Kidney epithelial cell (primary cell): ENCODE data around the gene NDOR1. TPM values are rescaled to one million over a fixed set of nuclear protein-coding genes. Genes with fewer than 3 reads are reported as not detected.

Experiments used
- DNase-seq: peaks from one replicate; pipeline ENCODE4 v3.0.0-alpha.2; 2010; ENCODE audit warnings: low read depth
- H3K27me3 ChIP-seq: 2 replicates; pipeline ENCODE4 v1.6.0; 2011; ENCODE audit warnings: low read length; ENCODE audit not compliant: control insufficient read depth, insufficient read depth
- H3K36me3 ChIP-seq: 2 replicates; pipeline ENCODE4 v1.5.1; 2011; ENCODE audit warnings: low read length; ENCODE audit not compliant: control insufficient read depth, insufficient read depth
- H3K4me3 ChIP-seq: 2 replicates; pipeline ENCODE4 v1.5.1; 2011; ENCODE audit warnings: low read depth, mild to moderate bottlenecking, control low read depth, low read length
- total RNA-seq: library from RNA; depleted of rRNA; stranded (reverse); fragments of >200 nt; gene quantifications from 2 replicates; pipeline ENCODE4 v1.2.3, GENCODE V29; 2015
- TF ChIP-seq, protein P1 (sequence below): IDR thresholded peaks from 2 replicates; pipeline ENCODE4 v1.5.1; 2011; ENCODE audit warnings: mild to moderate bottlenecking, moderate library complexity, low read length, control low read depth, inconsistent platforms; ENCODE audit not compliant: insufficient read depth, poor library complexity, severe bottlenecking

NDOR1 gene
- total RNA-seq, 1 donor from 2014 or later: 28.6 TPM

DNA sequence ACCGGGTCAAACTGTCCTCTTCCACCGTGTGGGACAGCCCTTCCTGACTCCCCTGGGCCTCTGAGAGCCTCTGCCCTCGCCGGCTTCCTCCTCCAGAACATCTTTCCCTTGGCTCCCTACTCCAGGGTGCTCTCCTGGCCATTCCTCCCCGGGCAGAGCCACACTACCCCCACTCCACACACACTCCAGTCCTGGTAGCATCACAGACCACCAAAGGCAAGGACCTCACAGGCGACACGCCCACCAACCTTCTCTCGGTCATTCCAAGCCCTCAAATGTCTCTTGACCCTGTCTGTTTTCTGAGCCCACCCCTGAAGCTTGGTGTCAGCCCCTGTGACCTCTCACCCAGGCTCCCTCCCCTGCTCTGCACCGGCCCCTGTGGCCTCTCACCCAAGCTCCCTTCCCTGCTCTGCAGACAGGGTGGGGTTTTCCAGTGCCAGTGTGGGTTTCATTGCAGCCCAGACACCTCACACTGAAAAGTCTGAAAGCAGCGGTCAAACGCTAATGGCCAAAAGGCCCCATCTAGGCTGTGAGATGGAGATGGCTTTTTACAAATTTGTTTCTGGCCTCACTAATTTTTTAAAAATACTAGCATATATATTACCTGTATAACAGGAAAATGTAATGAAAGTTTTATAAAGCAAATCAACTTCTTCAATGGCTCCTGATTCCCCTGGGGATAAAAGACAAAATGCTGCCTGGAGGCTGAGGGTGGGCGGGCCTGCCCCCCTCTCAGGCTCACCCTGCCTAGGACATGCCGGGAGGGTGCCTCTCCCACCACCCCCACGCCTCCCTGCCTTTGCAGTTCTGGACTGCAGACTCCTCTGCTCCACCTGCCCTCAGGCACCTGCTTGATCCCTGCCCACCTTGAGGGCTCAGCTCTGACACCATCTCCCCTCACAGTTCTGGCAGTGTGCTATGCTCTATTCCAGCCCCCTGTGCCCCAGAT lies 46.1 kb upstream of the NDOR1 start:
- TF ChIP-seq, protein P1, sequence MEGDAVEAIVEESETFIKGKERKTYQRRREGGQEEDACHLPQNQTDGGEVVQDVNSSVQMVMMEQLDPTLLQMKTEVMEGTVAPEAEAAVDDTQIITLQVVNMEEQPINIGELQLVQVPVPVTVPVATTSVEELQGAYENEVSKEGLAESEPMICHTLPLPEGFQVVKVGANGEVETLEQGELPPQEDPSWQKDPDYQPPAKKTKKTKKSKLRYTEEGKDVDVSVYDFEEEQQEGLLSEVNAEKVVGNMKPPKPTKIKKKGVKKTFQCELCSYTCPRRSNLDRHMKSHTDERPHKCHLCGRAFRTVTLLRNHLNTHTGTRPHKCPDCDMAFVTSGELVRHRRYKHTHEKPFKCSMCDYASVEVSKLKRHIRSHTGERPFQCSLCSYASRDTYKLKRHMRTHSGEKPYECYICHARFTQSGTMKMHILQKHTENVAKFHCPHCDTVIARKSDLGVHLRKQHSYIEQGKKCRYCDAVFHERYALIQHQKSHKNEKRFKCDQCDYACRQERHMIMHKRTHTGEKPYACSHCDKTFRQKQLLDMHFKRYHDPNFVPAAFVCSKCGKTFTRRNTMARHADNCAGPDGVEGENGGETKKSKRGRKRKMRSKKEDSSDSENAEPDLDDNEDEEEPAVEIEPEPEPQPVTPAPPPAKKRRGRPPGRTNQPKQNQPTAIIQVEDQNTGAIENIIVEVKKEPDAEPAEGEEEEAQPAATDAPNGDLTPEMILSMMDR: no peak
- no peak overlapping the region for H3K4me3 ChIP-seq
- no peaks in the 10 kb centered on the region for H3K36me3 ChIP-seq
- no peak for DNase-seq
- peaks cover 88% of the 10 kb centered on the region for H3K27me3 ChIP-seq

DNA sequence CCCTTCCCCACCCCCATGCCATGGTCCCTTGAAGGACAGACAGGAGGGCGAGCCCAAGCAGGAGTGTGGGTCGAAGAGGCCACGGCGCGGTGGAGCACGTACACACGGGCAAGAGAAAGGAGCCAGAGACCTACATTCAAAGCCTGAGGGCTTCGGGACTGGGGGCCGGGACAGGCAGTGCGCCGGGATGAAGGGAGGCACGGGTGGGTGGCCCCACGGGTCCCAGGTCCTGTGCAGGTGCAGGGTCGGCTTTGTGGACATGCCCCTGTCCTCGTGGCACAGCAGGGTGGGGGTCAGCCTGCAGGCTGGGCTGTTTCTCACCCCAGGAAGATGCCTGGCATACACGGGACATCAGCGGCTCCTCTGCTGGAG lies 45.5 kb upstream of the NDOR1 start:
- Histone ChIP-seq H3K4me3 (no peak overlapping the region), H3K36me3 (no peaks in the 10 kb centered on the region), H3K27me3 (peaks cover 92% of the 10 kb centered on the region)
- TF ChIP-seq, protein P1: no peak
- DNase-seq: no peak

DNA sequence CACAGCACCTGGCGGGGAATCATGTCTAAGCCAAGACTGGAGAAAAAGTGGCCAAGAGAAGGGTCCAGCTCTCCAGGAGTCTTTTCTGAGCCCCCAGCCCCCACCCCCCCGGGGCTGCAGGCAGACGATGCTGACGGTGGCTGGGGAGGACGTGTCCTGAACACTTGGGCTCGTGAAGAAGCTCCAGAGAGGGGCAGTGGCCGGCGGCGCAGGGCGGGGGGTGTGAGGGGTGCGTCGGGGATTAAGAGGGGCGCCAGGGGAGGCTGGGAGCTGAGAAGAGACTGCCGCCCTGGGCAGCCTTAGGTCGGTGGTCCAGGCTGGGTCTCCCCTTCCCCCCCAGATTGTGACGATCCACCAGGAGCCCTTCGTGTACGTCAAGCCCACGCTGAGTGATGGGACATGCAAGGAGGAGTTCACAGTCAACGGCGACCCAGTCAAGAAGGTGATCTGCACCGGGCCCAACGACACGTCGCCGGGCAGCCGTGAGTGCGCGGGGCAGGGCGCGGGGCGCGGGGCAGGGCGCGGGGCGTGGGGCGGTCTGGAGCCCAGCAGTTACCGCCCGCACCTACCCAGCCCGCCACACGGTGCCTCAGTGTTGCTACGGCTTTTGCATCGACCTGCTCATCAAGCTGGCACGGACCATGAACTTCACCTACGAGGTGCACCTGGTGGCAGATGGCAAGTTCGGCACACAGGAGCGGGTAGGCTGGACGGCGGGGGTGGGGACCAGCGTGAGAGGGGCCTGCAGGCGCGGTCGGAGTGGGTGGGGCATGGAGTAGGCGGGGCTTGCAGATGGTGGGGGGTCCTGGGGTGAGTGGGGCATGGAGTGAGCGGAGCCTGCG lies 44.6 kb upstream of the NDOR1 start:
- no peak overlapping the region for H3K4me3 ChIP-seq
- DNase-seq: no peak
- TF ChIP-seq, protein P1: no peak
- no peaks in the 10 kb centered on the region for H3K36me3 ChIP-seq
- peaks cover 95% of the 10 kb centered on the region for H3K27me3 ChIP-seq

DNA sequence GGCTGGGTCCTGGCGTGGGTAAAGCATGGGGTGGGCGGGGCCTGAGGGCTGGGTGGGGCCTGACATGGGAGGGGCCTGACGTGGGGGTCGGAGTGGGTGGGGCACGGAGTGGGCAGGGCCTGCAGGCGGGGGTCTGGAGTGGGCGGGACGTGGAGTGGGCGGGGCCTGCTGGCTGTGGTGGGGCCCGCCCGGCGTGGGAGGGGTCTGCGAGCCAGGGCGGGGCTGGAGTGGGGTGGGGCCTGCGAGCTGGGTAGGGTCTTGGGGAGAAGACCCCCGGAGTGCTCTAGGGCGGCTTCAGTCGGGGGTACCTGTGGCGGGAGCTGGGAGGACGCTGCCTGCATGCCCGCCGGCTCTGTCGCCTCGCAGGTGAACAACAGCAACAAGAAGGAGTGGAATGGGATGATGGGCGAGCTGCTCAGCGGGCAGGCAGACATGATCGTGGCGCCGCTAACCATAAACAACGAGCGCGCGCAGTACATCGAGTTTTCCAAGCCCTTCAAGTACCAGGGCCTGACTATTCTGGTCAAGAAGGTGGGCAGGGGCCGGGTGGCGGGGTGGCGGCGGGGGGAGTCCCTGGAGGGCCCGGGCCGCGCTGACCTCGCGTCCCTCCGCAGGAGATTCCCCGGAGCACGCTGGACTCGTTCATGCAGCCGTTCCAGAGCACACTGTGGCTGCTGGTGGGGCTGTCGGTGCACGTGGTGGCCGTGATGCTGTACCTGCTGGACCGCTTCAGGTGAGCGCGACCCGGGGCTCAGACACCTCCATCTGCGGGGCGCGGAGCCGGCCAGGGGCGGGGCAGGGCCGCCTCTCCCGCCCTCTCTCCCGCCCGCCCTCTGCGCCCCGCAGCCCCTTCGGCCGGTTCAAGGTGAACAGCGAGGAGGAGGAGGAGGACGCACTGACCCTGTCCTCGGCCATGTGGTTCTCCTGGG lies 43.7 kb upstream of the NDOR1 start:
- peaks cover 95% of the 10 kb centered on the region for H3K27me3 ChIP-seq
- TF ChIP-seq, protein P1: no peak
- H3K36me3 ChIP-seq: no peaks in the 10 kb centered on the region
- no peak overlapping the region for H3K4me3 ChIP-seq
- no peak for DNase-seq

DNA sequence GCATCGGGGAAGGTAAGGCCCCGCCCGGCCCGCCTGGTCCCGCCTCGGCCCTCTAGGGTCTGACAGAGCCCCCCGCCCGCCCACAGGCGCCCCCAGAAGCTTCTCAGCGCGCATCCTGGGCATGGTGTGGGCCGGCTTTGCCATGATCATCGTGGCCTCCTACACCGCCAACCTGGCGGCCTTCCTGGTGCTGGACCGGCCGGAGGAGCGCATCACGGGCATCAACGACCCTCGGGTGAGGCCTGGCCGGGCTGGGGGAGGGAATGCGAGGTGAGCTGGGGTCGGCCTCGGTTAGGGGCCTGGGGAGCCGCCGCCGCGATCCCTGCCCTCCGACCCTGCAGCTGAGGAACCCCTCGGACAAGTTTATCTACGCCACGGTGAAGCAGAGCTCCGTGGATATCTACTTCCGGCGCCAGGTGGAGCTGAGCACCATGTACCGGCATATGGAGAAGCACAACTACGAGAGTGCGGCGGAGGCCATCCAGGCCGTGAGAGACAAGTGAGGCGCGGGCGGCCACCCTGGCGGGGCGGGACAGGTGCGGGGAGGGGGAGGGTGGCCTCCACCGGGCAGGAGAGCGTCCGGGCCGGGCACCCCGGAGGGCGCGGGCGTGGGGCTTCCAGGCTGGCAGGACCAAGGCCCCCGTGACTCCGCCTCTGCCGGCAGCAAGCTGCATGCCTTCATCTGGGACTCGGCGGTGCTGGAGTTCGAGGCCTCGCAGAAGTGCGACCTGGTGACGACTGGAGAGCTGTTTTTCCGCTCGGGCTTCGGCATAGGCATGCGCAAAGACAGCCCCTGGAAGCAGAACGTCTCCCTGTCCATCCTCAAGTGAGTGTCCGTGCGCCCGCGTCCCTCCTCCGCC lies 42.8 kb upstream of the NDOR1 start:
- TF ChIP-seq, protein P1: peak; percentile 13
- no peak for DNase-seq
- peak overlapping the region; percentile 22 for H3K4me3 ChIP-seq
- H3K27me3 ChIP-seq: peaks cover 95% of the 10 kb centered on the region
- no peaks in the 10 kb centered on the region for H3K36me3 ChIP-seq
